ENCODE results near the gene FOXP2. TPM values are rescaled to one million over a fixed set of nuclear protein-coding genes. Genes with fewer than 3 reads are reported as not detected.
"Not testable (repeated sequence)": the region's sequence is repeated elsewhere in the genome, so short reads cannot be mapped to it uniquely, and the experiment has no call there.

FOXP2 gene
- total RNA-seq, 2 experiments from 2014 or later = not detected

- TF ChIP-seq CTCF (conservative IDR thresholded peaks at IDR 0.05; ENCODE audit: low read length) (no peak), EZH2phosphoT487 (IDR thresholded peaks at IDR 0.05; ENCODE audit: borderline replicate concordance, low read depth, low read length) (no peak)
- DNase-seq (ENCODE audit: low spot score) = no peak
- Histone ChIP-seq H2AFZ (ENCODE audit: low read length) (no peak overlapping the region), H4K20me1 (ENCODE audit: insufficient read depth, low read length) (no peaks in the 10 kb centered on the region), H3K9me3 (ENCODE audit: low read length) (no peaks in the 10 kb centered on the region), H3K4me2 (ENCODE audit: low read length) (no peak overlapping the region), H3K4me1 (ENCODE audit: insufficient read depth, low read length, poor library complexity, severe bottlenecking) (no peaks in the 10 kb centered on the region), H3K4me3 (ENCODE audit: low read depth, low read length, poor library complexity, severe bottlenecking) (no peak overlapping the region), H3K9me2 (ENCODE audit: insufficient read depth, low read length) (no peaks in the 10 kb centered on the region), H3K27ac (ENCODE audit: low read depth, low read length, poor library complexity, severe bottlenecking) (no peak overlapping the region), H3K36me3 (ENCODE audit: insufficient read depth, low read length) (no peaks in the 10 kb centered on the region), H3K79me2 (ENCODE audit: insufficient read depth, low read depth, low read length) (no peaks in the 10 kb centered on the region)
- ChIA-PET CTCF (ENCODE audit: unreplicated experiment) (no interaction called here), POLR2A (no interaction called here)
- intact Hi-C loops (cut with micrococcal nuclease; ENCODE audit: unreplicated experiment) = no loop called here
- BruUV-seq (replicated peaks) = no TSS peak
Measured at GRCh38 chr7:114508086-114508485, 93.5 kb downstream of the FOXP2 start.

GRCh38 chr7:114510824-114511223 lies 96.2 kb downstream of the FOXP2 start:
- H2AFZ ChIP-seq (ENCODE audit: low read length); DNase-seq (ENCODE audit: low spot score); H3K79me2 ChIP-seq (ENCODE audit: insufficient read depth, low read depth, low read length); H4K20me1 ChIP-seq (ENCODE audit: insufficient read depth, low read length); H3K36me3 ChIP-seq (ENCODE audit: insufficient read depth, low read length); CTCF ChIA-PET (ENCODE audit: unreplicated experiment); H3K4me1 ChIP-seq (ENCODE audit: insufficient read depth, low read length, poor library complexity, severe bottlenecking); BruUV-seq (replicated peaks); H3K27ac ChIP-seq (ENCODE audit: low read depth, low read length, poor library complexity, severe bottlenecking); H3K9me3 ChIP-seq (ENCODE audit: low read length); H3K4me3 ChIP-seq (ENCODE audit: low read depth, low read length, poor library complexity, severe bottlenecking); H3K4me2 ChIP-seq (ENCODE audit: low read length); H3K9me2 ChIP-seq (ENCODE audit: insufficient read depth, low read length); POLR2A ChIA-PET; intact Hi-C loops (cut with micrococcal nuclease; ENCODE audit: unreplicated experiment): not testable (repeated sequence)

- TF ChIP-seq EZH2phosphoT487 (IDR thresholded peaks at IDR 0.05; ENCODE audit: borderline replicate concordance, low read depth, low read length) = no peak
- Histone ChIP-seq H3K9me2 (ENCODE audit: insufficient read depth, low read length) (no peaks in the 10 kb centered on the region), H4K20me1 (ENCODE audit: insufficient read depth, low read length) (no peaks in the 10 kb centered on the region), H2AFZ (ENCODE audit: low read length) (no peak overlapping the region), H3K9me3 (ENCODE audit: low read length) (no peaks in the 10 kb centered on the region), H3K4me1 (ENCODE audit: insufficient read depth, low read length, poor library complexity, severe bottlenecking) (no peaks in the 10 kb centered on the region), H3K79me2 (ENCODE audit: insufficient read depth, low read depth, low read length) (no peaks in the 10 kb centered on the region), H3K36me3 (ENCODE audit: insufficient read depth, low read length) (no peaks in the 10 kb centered on the region), H3K27ac (ENCODE audit: low read depth, low read length, poor library complexity, severe bottlenecking) (no peak overlapping the region), H3K4me3 (ENCODE audit: low read depth, low read length, poor library complexity, severe bottlenecking) (no peak overlapping the region), H3K4me2 (ENCODE audit: low read length) (no peak overlapping the region)
- intact Hi-C loops (cut with micrococcal nuclease; ENCODE audit: unreplicated experiment) = no loop called here
- no peak for DNase-seq (ENCODE audit: low spot score)
- ChIA-PET POLR2A (no interaction called here), CTCF (ENCODE audit: unreplicated experiment) (no interaction called here)
- no TSS peak for BruUV-seq (replicated peaks)
Measured at GRCh38 chr7:114519240-114519639, 104.6 kb downstream of the FOXP2 start.

- H3K4me3 ChIP-seq (ENCODE audit: low read depth, low read length, poor library complexity, severe bottlenecking) = no peak overlapping the region
- H3K9me3 ChIP-seq (ENCODE audit: low read length) = no peaks in the 10 kb centered on the region
- no peak for DNase-seq (ENCODE audit: low spot score)
- intact Hi-C loops (cut with micrococcal nuclease; ENCODE audit: unreplicated experiment) = no loop called here
- no peaks in the 10 kb centered on the region for H3K9me2 ChIP-seq (ENCODE audit: insufficient read depth, low read length)
- no peaks in the 10 kb centered on the region for H3K36me3 ChIP-seq (ENCODE audit: insufficient read depth, low read length)
- ChIA-PET CTCF (ENCODE audit: unreplicated experiment) (no interaction called here), POLR2A (interaction anchor here (0.7 kb wide), 1 partner anchor 10 kb away, joined by 4 read pairs; no protein-coding TSS in a partner anchor)
- no peaks in the 10 kb centered on the region for H4K20me1 ChIP-seq (ENCODE audit: insufficient read depth, low read length)
- H2AFZ ChIP-seq (ENCODE audit: low read length) = no peak overlapping the region
- no TSS peak for BruUV-seq (replicated peaks)
- no peak for TF ChIP-seq CTCF (conservative IDR thresholded peaks at IDR 0.05; ENCODE audit: low read length)
- H3K79me2 ChIP-seq (ENCODE audit: insufficient read depth, low read depth, low read length) = no peaks in the 10 kb centered on the region
- H3K4me2 ChIP-seq (ENCODE audit: low read length) = no peak overlapping the region
- H3K4me1 ChIP-seq (ENCODE audit: insufficient read depth, low read length, poor library complexity, severe bottlenecking) = no peaks in the 10 kb centered on the region
- no peak overlapping the region for H3K27ac ChIP-seq (ENCODE audit: low read depth, low read length, poor library complexity, severe bottlenecking)
Measured at GRCh38 chr7:114522081-114522480, 107.5 kb downstream of the FOXP2 start.

Measured in OCI-LY7 (cell line).